SH-SY5Y (cell line): Measurements from ENCODE around the gene ASAP2.
A peak's percentile ranks its signal among the peaks of the same experiment; 100 is the strongest.

ENCODE experiments used
- GATA2 ChIP-seq: IDR thresholded peaks from 2 replicates; pipeline ENCODE4 v1.6.1; 2011; ENCODE audit warnings: mild to moderate bottlenecking, low read depth, low read length
- GATA3 ChIP-seq: IDR thresholded peaks from 2 replicates; pipeline ENCODE4 v1.6.1; 2011; ENCODE audit warnings: low read depth, mild to moderate bottlenecking, low read length, moderate library complexity

Gene ASAP2

DNA sequence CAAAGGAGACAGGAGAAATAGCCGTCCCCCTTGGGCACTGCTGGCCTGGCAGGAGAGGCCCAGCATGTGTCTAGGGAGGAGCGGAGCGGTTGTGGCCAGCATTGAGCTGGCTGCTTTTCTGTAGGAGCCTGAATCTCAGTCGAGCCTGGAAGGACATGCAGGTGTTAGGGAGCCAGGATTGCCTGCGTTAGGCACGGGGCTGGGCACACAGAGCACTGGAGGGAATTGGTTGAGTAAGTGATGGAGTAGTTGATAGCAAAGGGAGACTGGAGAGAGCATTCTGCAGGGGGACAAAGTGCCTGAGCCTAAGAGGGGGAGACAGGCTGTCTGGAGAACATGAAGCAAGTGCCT, 22.8 kb downstream of the ASAP2 start:
- TF ChIP-seq GATA2 (no peak), GATA3 (no peak)

DNA sequence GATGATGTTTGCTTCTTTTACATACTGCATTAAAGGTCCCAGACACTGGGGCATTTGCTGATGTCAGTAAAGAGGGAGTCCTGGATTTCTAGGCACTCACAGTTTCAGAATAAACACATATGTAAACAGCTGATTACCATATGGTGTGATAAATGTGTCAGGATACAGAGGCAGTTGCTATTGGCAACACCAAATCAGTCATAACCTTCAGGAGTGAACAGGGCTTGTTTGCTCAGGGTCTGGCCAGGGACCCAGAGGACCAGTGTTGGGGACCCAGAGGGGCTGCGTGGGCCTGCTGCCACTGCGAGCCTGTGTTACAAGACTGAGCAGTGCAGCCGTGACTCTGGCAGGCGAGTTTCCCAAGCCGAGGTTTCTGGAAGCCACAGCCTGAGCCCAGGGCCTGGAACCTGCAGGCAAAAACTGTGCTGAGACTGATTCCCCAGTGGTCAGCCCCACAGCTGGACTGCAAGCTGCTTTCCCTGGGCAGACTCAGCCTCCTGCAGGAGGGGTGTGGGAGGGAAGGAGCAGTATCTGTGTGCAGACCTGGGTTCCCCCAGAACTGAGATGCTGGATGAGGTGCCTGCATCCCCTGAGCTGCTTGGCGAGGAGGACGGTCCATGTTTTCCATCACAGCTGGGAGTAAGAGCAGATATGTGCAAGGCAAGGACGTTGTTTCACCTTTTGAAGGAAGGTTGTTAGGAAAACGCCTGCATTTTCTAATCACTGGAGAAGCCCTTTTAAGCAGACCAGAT, 23.6 kb downstream of the ASAP2 start:
- TF ChIP-seq GATA3 (no peak), GATA2 (no peak)

- TF ChIP-seq GATA2 (no peak), GATA3 (no peak)
These were observed 24.3 kb downstream of the ASAP2 start for GRCh38 chr2:9230881-9231280.

DNA sequence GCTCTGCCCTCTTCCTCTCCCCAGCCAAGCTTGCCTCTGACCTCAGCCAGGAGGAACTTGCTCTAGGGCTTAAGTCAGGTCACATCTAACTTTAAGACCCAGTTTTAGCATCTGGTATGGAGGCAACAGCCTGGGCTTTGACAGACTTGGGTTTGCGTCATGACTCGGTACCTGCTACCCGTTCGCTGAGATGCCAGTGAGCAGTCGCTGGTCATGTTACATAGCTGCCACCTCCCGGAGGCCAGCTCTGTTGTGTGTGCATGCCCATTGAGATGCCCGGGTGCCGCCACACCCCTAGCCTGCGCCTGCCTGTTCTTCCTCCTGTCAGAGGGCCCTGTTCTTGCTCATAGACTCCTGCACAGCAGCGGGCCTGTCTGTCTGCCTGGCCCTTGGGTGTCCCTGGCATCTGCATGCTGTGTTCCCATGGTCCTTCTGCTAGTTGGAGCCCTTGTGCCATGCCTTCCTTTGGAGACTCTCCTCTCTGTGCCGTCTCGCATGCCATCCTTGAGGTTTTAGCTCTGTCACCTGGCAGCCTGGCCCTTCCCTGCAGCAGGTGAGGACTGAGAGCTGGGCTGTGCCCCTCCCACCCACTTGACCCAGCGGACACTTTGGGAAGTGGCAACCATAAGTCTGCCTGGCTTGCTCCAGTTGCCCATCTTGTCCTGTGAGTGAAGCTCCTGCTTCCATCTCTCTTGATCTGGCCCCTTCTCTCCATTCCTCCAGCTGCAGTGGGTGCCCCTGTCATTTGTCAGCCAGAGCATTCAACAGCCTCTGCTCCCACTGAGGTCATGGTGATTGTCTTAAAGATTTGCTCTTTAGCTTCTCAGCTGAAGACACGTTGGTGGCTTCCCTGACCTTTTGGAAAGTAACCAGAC, 24.9 kb downstream of the ASAP2 start:
- TF ChIP-seq GATA2 (no peak), GATA3 (no peak)

GRCh38 chr2:9232166-9232479, 25.5 kb downstream of the ASAP2 start:
- TF ChIP-seq GATA3 (no peak), GATA2 (no peak)

- TF ChIP-seq GATA3 (no peak), GATA2 (peak; percentile 80)
These were observed 26.3 kb downstream of the ASAP2 start for GRCh38 chr2:9232886-9233285.

GRCh38 chr2:9234680-9235146, 28.1 kb downstream of the ASAP2 start:
- TF ChIP-seq GATA3: no peak
- TF ChIP-seq GATA2: no peak

GRCh38 chr2:9235147-9236044, 28.8 kb downstream of the ASAP2 start:
- TF ChIP-seq GATA3 (no peak), GATA2 (peak; percentile 79)

- TF ChIP-seq GATA3 (no peak), GATA2 (no peak)
These were observed 29.4 kb downstream of the ASAP2 start for GRCh38 chr2:9236045-9236344.

DNA sequence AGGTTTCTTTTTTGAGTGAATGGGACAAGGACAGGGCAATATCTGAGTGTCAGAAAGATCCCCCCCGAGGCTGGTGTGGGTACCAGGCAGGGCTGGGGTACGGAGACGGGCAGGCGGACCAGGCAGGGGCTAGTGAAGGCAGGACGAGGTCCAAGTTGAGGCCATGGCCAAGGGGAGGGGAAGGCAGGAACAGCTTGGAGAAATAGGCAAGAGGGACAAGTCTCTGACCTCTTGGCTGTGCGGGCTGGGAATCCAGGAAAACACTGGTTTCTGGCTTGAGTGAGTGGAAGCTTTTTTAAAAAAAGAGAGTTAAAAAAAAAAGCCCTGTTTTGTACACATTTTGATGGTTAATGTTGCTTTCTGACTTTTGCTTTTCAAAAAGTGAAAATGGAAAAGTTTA, 30.3 kb downstream of the ASAP2 start:
- TF ChIP-seq GATA2: no peak
- TF ChIP-seq GATA3: no peak

- TF ChIP-seq GATA3: no peak
- TF ChIP-seq GATA2: no peak
These were observed 31.2 kb downstream of the ASAP2 start for GRCh38 chr2:9237831-9238230.

GRCh38 chr2:9238591-9239326, 32.1 kb downstream of the ASAP2 start:
- TF ChIP-seq GATA2 (no peak), GATA3 (no peak)

DNA sequence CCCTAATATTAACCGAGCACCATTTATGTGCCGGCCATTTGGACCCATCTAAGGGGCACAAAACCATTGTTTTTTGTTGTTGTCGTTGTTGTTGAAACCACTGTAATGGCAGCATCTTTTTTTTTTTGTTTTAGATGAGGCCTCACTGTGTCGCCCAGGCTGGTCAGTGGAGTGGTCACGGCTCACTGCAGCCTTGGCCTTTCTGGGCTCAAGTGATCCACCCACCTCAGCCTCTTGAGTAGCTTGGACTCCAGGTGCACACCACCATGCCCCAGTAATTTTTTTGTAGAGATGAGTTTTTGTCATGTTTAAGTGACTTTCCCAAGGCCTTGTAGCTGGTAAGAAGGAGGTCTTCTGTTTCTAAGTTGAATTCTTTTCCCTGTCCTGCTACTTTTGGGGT, 33.0 kb downstream of the ASAP2 start:
- TF ChIP-seq GATA2: no peak
- TF ChIP-seq GATA3: no peak

GRCh38 chr2:9240745-9241144, 34.1 kb downstream of the ASAP2 start:
- TF ChIP-seq GATA3 (no peak), GATA2 (no peak)

GRCh38 chr2:9241233-9241632, 34.6 kb downstream of the ASAP2 start:
- TF ChIP-seq GATA2 (no peak), GATA3 (no peak)

GRCh38 chr2:9243357-9243756, 36.7 kb downstream of the ASAP2 start:
- TF ChIP-seq GATA3 (peak; percentile 84; the same call in 1 of the 2 replicates), GATA2 (peak; percentile 45; the same call in 1 of the 2 replicates)
